22Rv1 (cell line): ENCODE results near the gene GP1BB.

Source experiments
- ZFX ChIP-seq: fragments of 450-650 bp; IDR thresholded peaks from 2 replicates; pipeline ENCODE4 v1.6.1; 2017; ENCODE audit warnings: antibody characterized with exemption, borderline replicate concordance
- TF ChIP-seq, protein P1 (sequence below): fragments of 450-650 bp; IDR thresholded peaks from 2 replicates; pipeline ENCODE4 v1.5.1; 2017; ENCODE audit warnings: mild to moderate bottlenecking

DNA sequence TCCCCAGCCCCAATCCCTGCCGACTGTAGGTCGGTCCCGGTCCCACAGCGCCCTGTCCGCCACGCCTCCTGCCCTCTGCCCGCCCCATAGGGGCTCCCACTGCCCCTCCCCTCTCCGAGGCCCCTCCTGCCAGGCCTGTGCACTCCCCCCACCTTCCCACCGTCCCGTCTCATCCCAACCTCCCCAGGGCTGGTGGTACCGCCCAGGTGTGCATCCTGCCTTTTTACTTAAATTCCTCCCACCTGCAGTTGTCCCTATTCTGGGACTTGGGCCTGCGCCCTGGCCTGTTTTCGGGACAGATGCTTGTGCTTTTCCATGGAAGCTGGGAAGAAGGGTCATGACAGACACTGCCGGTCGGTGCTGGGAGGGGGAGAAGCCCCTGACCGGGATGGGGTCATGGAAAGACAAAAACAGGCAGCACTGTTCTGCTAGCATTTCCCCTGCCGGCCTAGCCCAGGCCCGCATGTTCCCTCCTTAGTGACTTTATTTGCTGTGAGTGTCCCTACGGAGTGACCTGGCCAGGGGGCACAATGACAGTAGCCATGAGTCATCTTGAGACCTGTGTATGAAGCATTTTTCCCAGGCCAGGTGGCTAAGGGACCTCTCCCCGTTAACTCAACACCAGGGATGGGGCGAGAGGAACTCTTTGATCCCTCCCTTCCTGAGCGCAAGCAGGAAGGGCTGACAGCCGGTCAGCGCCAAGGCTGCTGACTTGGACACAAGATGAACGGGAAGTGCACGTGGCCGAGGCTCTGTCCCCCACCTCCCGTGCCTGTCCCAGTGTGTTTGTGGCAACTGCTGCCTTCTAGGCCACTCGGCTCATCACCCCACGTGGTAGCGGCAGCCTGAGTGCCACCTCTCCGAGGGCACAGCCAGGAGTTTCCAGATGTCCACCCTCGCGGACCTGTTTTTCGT is 44.3 kb downstream of the GP1BB start:
- TF ChIP-seq, protein P1, sequence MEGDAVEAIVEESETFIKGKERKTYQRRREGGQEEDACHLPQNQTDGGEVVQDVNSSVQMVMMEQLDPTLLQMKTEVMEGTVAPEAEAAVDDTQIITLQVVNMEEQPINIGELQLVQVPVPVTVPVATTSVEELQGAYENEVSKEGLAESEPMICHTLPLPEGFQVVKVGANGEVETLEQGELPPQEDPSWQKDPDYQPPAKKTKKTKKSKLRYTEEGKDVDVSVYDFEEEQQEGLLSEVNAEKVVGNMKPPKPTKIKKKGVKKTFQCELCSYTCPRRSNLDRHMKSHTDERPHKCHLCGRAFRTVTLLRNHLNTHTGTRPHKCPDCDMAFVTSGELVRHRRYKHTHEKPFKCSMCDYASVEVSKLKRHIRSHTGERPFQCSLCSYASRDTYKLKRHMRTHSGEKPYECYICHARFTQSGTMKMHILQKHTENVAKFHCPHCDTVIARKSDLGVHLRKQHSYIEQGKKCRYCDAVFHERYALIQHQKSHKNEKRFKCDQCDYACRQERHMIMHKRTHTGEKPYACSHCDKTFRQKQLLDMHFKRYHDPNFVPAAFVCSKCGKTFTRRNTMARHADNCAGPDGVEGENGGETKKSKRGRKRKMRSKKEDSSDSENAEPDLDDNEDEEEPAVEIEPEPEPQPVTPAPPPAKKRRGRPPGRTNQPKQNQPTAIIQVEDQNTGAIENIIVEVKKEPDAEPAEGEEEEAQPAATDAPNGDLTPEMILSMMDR = no peak; the same call in 1 of the 2 replicates
- no peak for TF ChIP-seq ZFX
